GM12872 (cell line): ENCODE results near the gene CTNNA2.

ENCODE experiments used
- TF ChIP-seq, protein P1 (sequence below): IDR thresholded peaks from 3 replicates; pipeline ENCODE4 v1.5.1; 2011; ENCODE audit warnings: low read depth, mild to moderate bottlenecking, low read length, moderate library complexity; ENCODE audit not compliant: insufficient read depth

Gene CTNNA2

DNA sequence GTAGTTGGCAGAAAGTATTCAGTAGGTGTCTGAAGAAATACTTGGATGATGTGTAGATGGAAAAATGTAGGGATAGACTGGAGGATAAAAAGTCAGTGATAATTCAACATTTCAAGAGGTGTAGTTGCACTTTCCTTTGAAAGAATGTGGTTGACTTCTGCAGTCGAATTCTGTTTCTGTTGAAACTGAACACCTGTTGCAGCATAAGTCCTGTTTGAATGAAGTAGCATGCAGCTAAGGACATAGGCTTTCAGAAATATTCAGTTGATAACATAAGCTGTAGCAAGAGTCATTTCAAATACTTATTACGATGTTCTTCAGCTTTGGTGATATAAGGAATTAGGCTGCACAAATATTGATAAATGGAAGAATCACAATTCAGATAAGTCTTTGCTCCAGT, 1129.6 kb downstream of the CTNNA2 start:
- TF ChIP-seq, protein P1, sequence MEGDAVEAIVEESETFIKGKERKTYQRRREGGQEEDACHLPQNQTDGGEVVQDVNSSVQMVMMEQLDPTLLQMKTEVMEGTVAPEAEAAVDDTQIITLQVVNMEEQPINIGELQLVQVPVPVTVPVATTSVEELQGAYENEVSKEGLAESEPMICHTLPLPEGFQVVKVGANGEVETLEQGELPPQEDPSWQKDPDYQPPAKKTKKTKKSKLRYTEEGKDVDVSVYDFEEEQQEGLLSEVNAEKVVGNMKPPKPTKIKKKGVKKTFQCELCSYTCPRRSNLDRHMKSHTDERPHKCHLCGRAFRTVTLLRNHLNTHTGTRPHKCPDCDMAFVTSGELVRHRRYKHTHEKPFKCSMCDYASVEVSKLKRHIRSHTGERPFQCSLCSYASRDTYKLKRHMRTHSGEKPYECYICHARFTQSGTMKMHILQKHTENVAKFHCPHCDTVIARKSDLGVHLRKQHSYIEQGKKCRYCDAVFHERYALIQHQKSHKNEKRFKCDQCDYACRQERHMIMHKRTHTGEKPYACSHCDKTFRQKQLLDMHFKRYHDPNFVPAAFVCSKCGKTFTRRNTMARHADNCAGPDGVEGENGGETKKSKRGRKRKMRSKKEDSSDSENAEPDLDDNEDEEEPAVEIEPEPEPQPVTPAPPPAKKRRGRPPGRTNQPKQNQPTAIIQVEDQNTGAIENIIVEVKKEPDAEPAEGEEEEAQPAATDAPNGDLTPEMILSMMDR, result no peak

DNA sequence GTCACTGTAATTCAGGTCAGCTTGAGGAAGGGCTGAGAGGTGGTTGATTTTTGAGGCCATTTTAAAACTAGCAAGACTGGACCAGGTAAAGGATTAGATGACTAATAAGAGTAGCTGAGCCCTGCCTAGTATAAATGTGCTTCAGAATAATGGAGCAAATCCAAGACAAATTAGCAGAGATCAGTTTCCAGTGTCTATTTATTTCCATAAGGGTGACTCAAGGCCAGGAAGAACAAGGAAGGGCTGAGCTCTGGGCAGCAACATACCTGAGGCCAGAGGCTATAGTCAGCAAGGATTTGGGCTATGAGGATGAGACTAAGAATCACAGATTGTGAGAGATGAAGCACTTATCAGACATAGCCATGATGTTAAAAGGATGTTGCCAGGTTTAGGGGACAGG, 1130.7 kb downstream of the CTNNA2 start:
- TF ChIP-seq, protein P1, result no peak

DNA sequence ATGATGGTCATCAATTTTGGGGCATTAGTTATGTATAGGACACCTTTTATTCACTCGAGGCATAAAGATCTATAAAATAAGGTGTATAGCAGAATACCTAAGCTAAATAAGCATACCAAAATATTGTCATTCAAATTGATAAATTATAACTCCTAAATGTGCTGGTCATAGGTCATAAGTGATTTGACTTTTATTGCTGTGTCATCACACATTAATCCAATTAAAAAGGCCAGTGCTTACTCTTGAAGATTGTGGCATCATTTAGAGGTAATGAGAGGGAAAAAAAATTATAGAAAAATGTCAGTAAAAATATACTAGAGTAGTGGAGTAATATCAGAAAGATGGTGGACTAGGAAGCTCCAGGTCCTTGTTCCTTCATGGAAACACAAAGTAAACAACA, 1138.6 kb downstream of the CTNNA2 start:
- TF ChIP-seq, protein P1, result no peak

DNA sequence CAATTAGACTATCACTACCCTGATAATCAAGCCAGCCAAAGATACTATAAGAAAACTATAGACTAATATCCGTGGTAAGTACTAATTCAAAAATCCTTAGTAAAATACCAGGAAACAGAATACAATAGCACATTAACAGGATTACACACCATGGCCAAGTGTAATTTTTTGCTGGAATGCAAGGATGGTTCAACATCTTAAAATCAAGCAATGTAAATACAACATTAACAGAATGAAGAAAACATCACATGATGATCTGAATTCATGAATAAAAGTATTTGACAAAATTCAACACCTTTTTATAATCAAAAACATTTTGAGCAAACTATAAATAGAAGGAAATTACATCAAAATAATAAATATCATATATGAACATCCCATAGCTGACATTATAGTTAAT, 1142.4 kb downstream of the CTNNA2 start:
- TF ChIP-seq, protein P1, result no peak

DNA sequence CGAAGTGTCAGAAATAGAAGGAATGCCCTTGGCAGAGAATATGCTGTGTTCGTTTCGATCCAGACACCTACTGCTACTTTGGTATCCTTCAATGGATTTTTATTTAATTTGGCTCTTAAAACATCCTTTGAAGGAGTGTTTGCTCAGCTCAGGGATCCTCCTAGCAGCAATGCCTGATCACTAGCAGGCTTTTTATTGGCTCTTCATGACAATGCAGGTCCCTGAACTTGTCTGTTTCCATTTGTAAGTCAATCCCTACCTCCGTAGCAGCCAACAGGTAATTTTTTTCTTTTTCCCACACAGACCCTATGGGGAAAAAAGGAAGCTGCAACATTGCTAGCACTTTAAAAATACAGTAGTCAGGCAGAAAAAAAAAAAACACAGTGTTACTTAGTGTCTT, 1157.9 kb downstream of the CTNNA2 start:
- TF ChIP-seq, protein P1, result no peak

DNA sequence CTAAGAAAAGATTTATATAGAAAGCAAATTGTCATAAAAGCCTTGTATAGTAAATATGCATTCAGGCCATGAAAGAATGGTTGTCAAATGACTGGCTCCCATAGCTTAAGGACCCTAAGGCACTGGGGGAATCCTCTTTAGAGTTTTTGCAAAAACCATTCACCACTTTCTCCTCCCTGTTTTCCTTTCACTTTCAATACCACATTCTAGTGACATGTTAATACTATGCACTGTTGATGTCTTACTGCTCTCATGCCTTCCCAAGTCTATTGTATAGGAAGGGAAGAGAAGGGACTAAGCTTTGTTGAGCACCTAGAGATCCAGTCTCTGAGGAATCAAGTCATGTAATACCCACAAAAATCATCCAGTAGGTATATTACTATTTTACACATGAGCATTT, 1174.7 kb downstream of the CTNNA2 start:
- TF ChIP-seq, protein P1, result no peak

DNA sequence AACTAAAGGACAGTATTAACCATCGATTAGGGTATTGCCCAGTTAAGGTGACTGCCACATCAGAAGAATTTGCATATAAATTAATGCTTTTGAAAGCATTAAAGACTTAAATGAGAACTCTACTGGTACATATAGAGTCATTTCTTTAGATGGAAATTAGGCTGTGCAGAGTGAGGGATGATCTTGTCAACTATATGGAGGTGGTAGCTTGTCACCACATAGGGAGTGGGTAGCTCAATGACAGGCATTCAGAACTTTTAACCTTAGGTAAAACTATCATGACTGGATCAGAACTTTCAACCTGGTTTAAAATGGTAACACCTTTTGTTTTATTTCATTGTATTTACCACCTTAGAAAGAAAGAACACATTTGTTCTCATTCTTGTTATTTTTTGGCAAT, 1176.3 kb downstream of the CTNNA2 start:
- TF ChIP-seq, protein P1, result no peak
